Mammary epithelial cell (primary cell): Measurements from ENCODE around the gene HMCN2.

Source experiments
- CTCF ChIP-seq, 2 donors: IDR thresholded peaks in 1 of 2; conservative IDR thresholded peaks in 1 of 2; 2 replicates each; pipeline ENCODE4 v1.5.1; 2011 to 2012; ENCODE audit warnings: inconsistent platforms in 2 of 2, low read length in 2 of 2, mild to moderate bottlenecking in 2 of 2, control low read depth in 1 of 2, low read depth in 1 of 2; ENCODE audit not compliant: insufficient read depth in 1 of 2; ENCODE audit errors: extremely low read depth in 1 of 2
- EZH2 ChIP-seq: IDR thresholded peaks from 2 replicates; pipeline ENCODE4 v1.6.1; 2012; ENCODE audit warnings: low read length, inconsistent platforms, borderline replicate concordance

- TF ChIP-seq CTCF (conservative IDR thresholded peaks at IDR 0.05 in 1 of 2, IDR thresholded peaks at IDR 0.05 in 1 of 2; ENCODE audit: extremely low read depth in 1 of 2, insufficient read depth in 1 of 2, low read depth in 1 of 2, low read length in 2 of 2): no peak
- no peak for TF ChIP-seq EZH2
Measured at GRCh38 chr9:130414910-130415746, 149.6 kb downstream of the HMCN2 start.
